Ecto neural progenitor cell (in vitro differentiated cells): ENCODE measurements around the gene CMSS1.

Experiments
- DNase-seq: peaks from one replicate; pipeline ENCODE4 v3.0.0-alpha.2; 2018; ENCODE audit warnings: low spot score

CMSS1 gene

GRCh38 chr3:99903869-99904268 lies 86.2 kb downstream of the CMSS1 start:
- no peak for DNase-seq

- DNase-seq, result no peak
Measured at GRCh38 chr3:99907959-99908544, 90.4 kb downstream of the CMSS1 start.

- DNase-seq, result no peak
Measured at GRCh38 chr3:99909714-99910495, 92.2 kb downstream of the CMSS1 start.

- DNase-seq, result no peak
Measured at GRCh38 chr3:99910752-99911290, 93.2 kb downstream of the CMSS1 start.

GRCh38 chr3:99911433-99911832 lies 93.8 kb downstream of the CMSS1 start:
- DNase-seq, result no peak

- DNase-seq, result no peak
Measured at GRCh38 chr3:99915906-99916432, 98.3 kb downstream of the CMSS1 start.

- no peak for DNase-seq
Measured at GRCh38 chr3:99918715-99919114, 101.1 kb downstream of the CMSS1 start.

GRCh38 chr3:99919694-99920093 lies 102.0 kb downstream of the CMSS1 start:
- no peak for DNase-seq

- DNase-seq, result no peak
Measured at GRCh38 chr3:99920481-99921376, 103.1 kb downstream of the CMSS1 start.

GRCh38 chr3:99921377-99921695 lies 103.7 kb downstream of the CMSS1 start:
- no peak for DNase-seq

- DNase-seq, result no peak
Measured at GRCh38 chr3:99921986-99922385, 104.3 kb downstream of the CMSS1 start.

GRCh38 chr3:99923873-99924272 lies 106.2 kb downstream of the CMSS1 start:
- no peak for DNase-seq

- DNase-seq, result no peak
Measured at GRCh38 chr3:99925584-99926230, 108.0 kb downstream of the CMSS1 start.

- no peak for DNase-seq
Measured at GRCh38 chr3:99927671-99928457, 110.2 kb downstream of the CMSS1 start.

GRCh38 chr3:99928771-99929744 lies 111.4 kb downstream of the CMSS1 start:
- DNase-seq, result no peak

- DNase-seq, result no peak
Measured at GRCh38 chr3:99929745-99930139, 112.1 kb downstream of the CMSS1 start.

- no peak for DNase-seq
Measured at GRCh38 chr3:99931059-99931458, 113.4 kb downstream of the CMSS1 start.

GRCh38 chr3:99933971-99934750 lies 116.5 kb downstream of the CMSS1 start:
- no peak for DNase-seq
